HEK293 (cell line): ENCODE results near the gene ZNF189.

ENCODE experiments used
- HIC1 ChIP-seq: fragments of 450-650 bp; formaldehyde crosslinking; IDR thresholded peaks from 2 replicates; pipeline ENCODE4 v1.5.1; 2016; ENCODE audit warnings: missing biosample characterization, missing genetic modification characterization
- KLF16 ChIP-seq: fragments of 450-650 bp; formaldehyde crosslinking; IDR thresholded peaks from 2 replicates; pipeline ENCODE4 v1.5.1; 2017; ENCODE audit warnings: missing biosample characterization, missing genetic modification characterization
- KLF9 ChIP-seq: fragments of 450-650 bp; formaldehyde crosslinking; IDR thresholded peaks from 2 replicates; pipeline ENCODE4 v1.5.1; 2016; ENCODE audit warnings: missing biosample characterization, missing genetic modification characterization, low read depth
- MYNN ChIP-seq: fragments of 450-650 bp; formaldehyde crosslinking; IDR thresholded peaks from 2 replicates; pipeline ENCODE4 v1.5.1; 2016; ENCODE audit warnings: missing biosample characterization, missing genetic modification characterization, borderline replicate concordance
- PATZ1 ChIP-seq: fragments of 450-650 bp; formaldehyde crosslinking; IDR thresholded peaks from 2 replicates; pipeline ENCODE4 v1.5.1; 2016; ENCODE audit warnings: missing biosample characterization, missing genetic modification characterization
- REST ChIP-seq: fragments of 450-650 bp; formaldehyde crosslinking; IDR thresholded peaks from 2 replicates; pipeline ENCODE4 v1.5.1; 2016; ENCODE audit warnings: missing biosample characterization, missing genetic modification characterization
- SCRT1 ChIP-seq: fragments of 450-650 bp; formaldehyde crosslinking; IDR thresholded peaks from 2 replicates; pipeline ENCODE4 v1.5.1; 2016; ENCODE audit warnings: missing biosample characterization, missing genetic modification characterization, borderline replicate concordance
- SETDB1 ChIP-seq: IDR thresholded peaks from one replicate; pipeline ENCODE4 v1.6.1; 2017; ENCODE audit warnings: mild to moderate bottlenecking, low read length, moderate library complexity, mixed read lengths; ENCODE audit not compliant: insufficient read length
- SP3 ChIP-seq: fragments of 450-650 bp; formaldehyde crosslinking; IDR thresholded peaks from 2 replicates; pipeline ENCODE4 v1.5.1; 2016; ENCODE audit warnings: missing biosample characterization, missing genetic modification characterization
- TRIM28 ChIP-seq: IDR thresholded peaks from 2 replicates; pipeline ENCODE4 v1.6.1; 2011; ENCODE audit warnings: low read length, control low read depth, borderline replicate concordance
- ZBTB11 ChIP-seq: fragments of 450-650 bp; formaldehyde crosslinking; conservative IDR thresholded peaks from 2 replicates; pipeline ENCODE4 v1.5.1; 2016; ENCODE audit warnings: low read depth, missing biosample characterization, missing genetic modification characterization
- ZBTB17 ChIP-seq: fragments of 450-650 bp; formaldehyde crosslinking; IDR thresholded peaks from 2 replicates; pipeline ENCODE4 v1.5.1; 2016; ENCODE audit warnings: missing biosample characterization, missing genetic modification characterization
- ZBTB8A ChIP-seq: fragments of 450-650 bp; formaldehyde crosslinking; IDR thresholded peaks from 2 replicates; pipeline ENCODE4 v1.5.1; 2016; ENCODE audit warnings: missing biosample characterization, missing genetic modification characterization
- ZNF121 ChIP-seq: fragments of 450-650 bp; formaldehyde crosslinking; IDR thresholded peaks from 2 replicates; pipeline ENCODE4 v1.5.1; 2016; ENCODE audit warnings: missing biosample characterization, missing genetic modification characterization
- ZNF138 ChIP-seq: fragments of 450-650 bp; formaldehyde crosslinking; IDR thresholded peaks from 2 replicates; pipeline ENCODE4 v1.5.1; 2016; ENCODE audit warnings: missing biosample characterization, missing genetic modification characterization, borderline replicate concordance
- ZNF202 ChIP-seq: fragments of 450-650 bp; formaldehyde crosslinking; IDR thresholded peaks from 2 replicates; pipeline ENCODE4 v1.5.1; 2016; ENCODE audit warnings: missing biosample characterization, missing genetic modification characterization, borderline replicate concordance
- ZNF335 ChIP-seq: fragments of 450-650 bp; formaldehyde crosslinking; conservative IDR thresholded peaks from 2 replicates; pipeline ENCODE4 v1.5.1; 2016; ENCODE audit warnings: missing biosample characterization, missing genetic modification characterization
- ZNF354C ChIP-seq: fragments of 450-650 bp; formaldehyde crosslinking; IDR thresholded peaks from 2 replicates; pipeline ENCODE4 v1.5.1; 2016; ENCODE audit warnings: missing biosample characterization, missing genetic modification characterization, low read depth, borderline replicate concordance
- ZNF366 ChIP-seq: fragments of 450-650 bp; formaldehyde crosslinking; conservative IDR thresholded peaks from 2 replicates; pipeline ENCODE4 v1.5.1; 2016; ENCODE audit warnings: missing biosample characterization, missing genetic modification characterization
- ZNF394 ChIP-seq: fragments of 450-650 bp; formaldehyde crosslinking; IDR thresholded peaks from 2 replicates; pipeline ENCODE4 v1.5.1; 2016; ENCODE audit warnings: missing biosample characterization, missing genetic modification characterization, mild to moderate bottlenecking, moderate library complexity, borderline replicate concordance
- ZNF600 ChIP-seq: fragments of 450-650 bp; formaldehyde crosslinking; IDR thresholded peaks from 2 replicates; pipeline ENCODE4 v1.5.1; 2016; ENCODE audit warnings: missing biosample characterization, missing genetic modification characterization
- ZNF629 ChIP-seq: fragments of 450-650 bp; formaldehyde crosslinking; IDR thresholded peaks from 2 replicates; pipeline ENCODE4 v1.5.1; 2017; ENCODE audit warnings: missing biosample characterization, missing genetic modification characterization
- ZNF654 ChIP-seq: fragments of 450-650 bp; formaldehyde crosslinking; IDR thresholded peaks from 2 replicates; pipeline ENCODE4 v1.5.1; 2016; ENCODE audit warnings: low read depth, missing biosample characterization, missing genetic modification characterization
- ZNF692 ChIP-seq: fragments of 450-650 bp; formaldehyde crosslinking; IDR thresholded peaks from 2 replicates; pipeline ENCODE4 v1.5.1; 2016; ENCODE audit warnings: missing biosample characterization, missing genetic modification characterization
- ZNF785 ChIP-seq: fragments of 450-650 bp; formaldehyde crosslinking; IDR thresholded peaks from 2 replicates; pipeline ENCODE4 v1.5.1; 2016; ENCODE audit warnings: missing biosample characterization, missing genetic modification characterization
- ZXDB ChIP-seq: fragments of 450-650 bp; formaldehyde crosslinking; IDR thresholded peaks from 2 replicates; pipeline ENCODE4 v1.5.1; 2016; ENCODE audit warnings: missing biosample characterization, missing genetic modification characterization

ZNF189 gene

GRCh38 chr9:101449071-101449721 lies 50.5 kb downstream of the ZNF189 start (continued):
- TF ChIP-seq MYNN (tag by site-specific recombination) (no peak), ZNF600 (peak; percentile 82), PATZ1 (tag by site-specific recombination) (peak; percentile 84), HIC1 (peak; percentile 57), ZNF394 (tag by site-specific recombination) (peak; percentile 59; the same call in 1 of the 2 replicates), ZNF692 (tag by site-specific recombination) (peak; percentile 53; the same call in 1 of the 2 replicates), KLF9 (tag by site-specific recombination) (0 out of 2 replicates have a peak, but pooled peaks have one; percentile 16), ZNF629 (peak; percentile 38; the same call in 1 of the 2 replicates), ZNF121 (peak; percentile 82; the same call in 1 of the 2 replicates), SETDB1 (no peak), ZNF366 (tag by site-specific recombination) (peak; percentile 80), TRIM28 (0 out of 2 replicates have a peak, but pooled peaks have one; percentile 48), REST (tag by site-specific recombination) (0 out of 2 replicates have a peak, but pooled peaks have one; percentile 22), ZNF202 (tag by site-specific recombination) (no peak), ZNF138 (tag by site-specific recombination) (no peak), ZBTB17 (peak; percentile 65), ZBTB11 (tag by site-specific recombination) (0 out of 2 replicates have a peak, but pooled peaks have one; percentile 11), ZBTB8A (tag by site-specific recombination) (peak; percentile 45; the same call in 1 of the 2 replicates), SCRT1 (tag by site-specific recombination) (no peak), ZXDB (tag by site-specific recombination) (peak; percentile 34), ZNF354C (tag by site-specific recombination) (no peak), ZNF785 (tag by site-specific recombination) (peak; percentile 83; the same call in 1 of the 2 replicates), ZNF654 (tag by site-specific recombination) (peak; percentile 43), KLF16 (no peak), SP3 (peak; percentile 34), ZNF335 (peak; percentile 56)
